Ovary (tissue), 9 donors: Measurements from ENCODE around the gene PKP1. TPM values are rescaled to one million over a fixed set of nuclear protein-coding genes. Genes with fewer than 3 reads are reported as not detected.

Experiments
- DNase-seq, 5 donors: peaks; one replicate each; pipeline ENCODE4 v3.0.0-alpha.2; 2019 to 2020
- H3K27ac ChIP-seq, 2 donors: fragments of 200-600 bp; one replicate each; pipeline versions ENCODE4 v1.5.1 to v1.8.0; 2019 to 2022
- H3K27me3 ChIP-seq: fragments of 200-600 bp; one replicate; pipeline ENCODE4 v1.8.0; 2022
- H3K36me3 ChIP-seq: fragments of 200-600 bp; sonication (generic); one replicate; pipeline ENCODE4 v1.5.1; 2019
- H3K4me1 ChIP-seq: one replicate; pipeline ENCODE4 v1.8.1; 2013; ENCODE audit warnings: mild to moderate bottlenecking, moderate library complexity; ENCODE audit not compliant: insufficient read depth
- H3K4me3 ChIP-seq: fragments of 200-600 bp; sonication (generic); one replicate; pipeline ENCODE4 v1.5.1; 2017
- H3K9me3 ChIP-seq, 2 donors: fragments of 200-600 bp in 1 of 2; sonication (generic) in 1 of 2; one replicate each; pipeline versions ENCODE4 v1.5.1 to v1.8.1; 2013 to 2019; ENCODE audit warnings: mild to moderate bottlenecking in 1 of 2, moderate library complexity in 1 of 2
- EP300 ChIP-seq: sonication (generic); formaldehyde crosslinking; IDR thresholded peaks from one replicate; pipeline ENCODE4 v1.6.1; 2017; ENCODE audit warnings: antibody characterized with exemption
- POLR2A ChIP-seq: fragments of 450-650 bp; IDR thresholded peaks from one replicate; pipeline ENCODE4 v1.6.1; 2017; ENCODE audit warnings: antibody characterized with exemption, mild to moderate bottlenecking, moderate library complexity
- WGBS, 3 donors: extraction: QIAGEN DNeasy Blood & Tissue Kit in 1 of 3; methylation state at CpG; one replicate each; pipeline versions ENCODE4 v1.1.5 to v1.1.7; 2013 to 2017; 5-methylcytosine and 5-hydroxymethylcytosine counted together
- intact Hi-C, 4 donors: fragments of 100-400 bp; cut with DNase I; formaldehyde crosslinking; loops; one replicate each; pipeline versions ENCODE4 v1.11.0 to v1.15.1; 2022 to 2023
- polyA plus RNA-seq, 2 donors: library from polyadenylated mRNA; stranded (reverse); fragments of 200-250 nt in 1 of 2; fragments of 350-450 nt in 1 of 2; fragmentation: Illumina TruSeq in 1 of 2; extraction: RNeasy Lipid Tissue Mini Kit (QIAGEN cat#74804) in 1 of 2; gene quantifications; one replicate each; pipeline ENCODE4 v1.2.3, GENCODE V29; 2013 to 2014
- total RNA-seq, 7 donors: library from RNA; depleted of rRNA in 2 of 7; stranded (reverse); fragments of >200 nt in 2 of 7; fragmentation: NEBNext Ultra II Directional in 3 of 7; extraction: Animal tissue kit (Norgen Biotek cat#: 25700) in 3 of 7; gene quantifications; one replicate each; pipeline versions ENCODE4 v1.1.0 to v1.2.4, GENCODE V29; 2016 to 2023
- TF ChIP-seq, protein P1 (sequence below), 3 donors: fragments of 450-650 bp in 2 of 3; fragments of 200-600 bp in 1 of 3; IDR thresholded peaks; one replicate each; pipeline versions ENCODE4 v1.5.1 to v1.8.0; 2016 to 2022; ENCODE audit warnings: antibody characterized with exemption in 3 of 3, mild to moderate bottlenecking in 1 of 3
- donor health status: DM: no; HTN: no; CAD: no; lungs with moderate emphysema.
- donor health status: DM: no; HTN: no; CAD: no.
- donor health status: Bipolar disorder and iron deficiency.
- donor health status: DM: yes; HTN: yes; CAD: no.
- donor health status: DM: no; HTN: no; CAD: no.
- donor health status: DM: yes; HTN: yes; CAD: no.

PKP1 gene
- total and polyA plus RNA-seq, 9 donors = 0.05 to 0.48 (median 0.18) TPM; not detected in 2

DNA sequence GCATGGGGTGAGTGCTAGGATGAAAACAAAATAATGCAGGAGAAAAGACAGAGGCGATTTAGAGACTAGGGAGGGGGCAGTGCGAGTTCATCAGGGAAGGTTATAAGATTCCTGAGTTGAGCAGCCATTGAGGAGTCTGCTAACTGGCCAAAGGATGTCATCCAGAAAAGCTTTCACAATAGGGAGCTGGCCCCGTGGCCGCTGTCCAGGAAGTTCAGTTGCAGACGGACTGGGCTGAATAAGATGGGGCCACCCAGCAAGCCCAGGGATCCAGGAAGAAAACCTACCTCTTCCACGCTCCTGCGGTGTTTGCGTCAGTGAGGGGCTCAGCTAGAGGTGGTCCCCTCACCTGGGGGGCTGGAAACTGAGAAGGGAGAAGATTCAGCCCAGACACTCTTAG, 4.0 kb upstream of the PKP1 start:
- Histone ChIP-seq H3K4me3 (no peak overlapping the region), H3K36me3 (no peaks in the 10 kb centered on the region), H3K4me1 (no peaks in the 10 kb centered on the region), H3K27ac (no peak overlapping the region), H3K9me3 (no peaks in the 10 kb centered on the region), H3K27me3 (no peaks in the 10 kb centered on the region)
- 51 to 57% (median 54%) methylated on average over 8 of the region's 8 CpGs for WGBS, 3 donors
- TF ChIP-seq, protein P1, sequence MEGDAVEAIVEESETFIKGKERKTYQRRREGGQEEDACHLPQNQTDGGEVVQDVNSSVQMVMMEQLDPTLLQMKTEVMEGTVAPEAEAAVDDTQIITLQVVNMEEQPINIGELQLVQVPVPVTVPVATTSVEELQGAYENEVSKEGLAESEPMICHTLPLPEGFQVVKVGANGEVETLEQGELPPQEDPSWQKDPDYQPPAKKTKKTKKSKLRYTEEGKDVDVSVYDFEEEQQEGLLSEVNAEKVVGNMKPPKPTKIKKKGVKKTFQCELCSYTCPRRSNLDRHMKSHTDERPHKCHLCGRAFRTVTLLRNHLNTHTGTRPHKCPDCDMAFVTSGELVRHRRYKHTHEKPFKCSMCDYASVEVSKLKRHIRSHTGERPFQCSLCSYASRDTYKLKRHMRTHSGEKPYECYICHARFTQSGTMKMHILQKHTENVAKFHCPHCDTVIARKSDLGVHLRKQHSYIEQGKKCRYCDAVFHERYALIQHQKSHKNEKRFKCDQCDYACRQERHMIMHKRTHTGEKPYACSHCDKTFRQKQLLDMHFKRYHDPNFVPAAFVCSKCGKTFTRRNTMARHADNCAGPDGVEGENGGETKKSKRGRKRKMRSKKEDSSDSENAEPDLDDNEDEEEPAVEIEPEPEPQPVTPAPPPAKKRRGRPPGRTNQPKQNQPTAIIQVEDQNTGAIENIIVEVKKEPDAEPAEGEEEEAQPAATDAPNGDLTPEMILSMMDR (IDR thresholded peaks at IDR 0.05) = no peak
- TF ChIP-seq POLR2A = no peak
- TF ChIP-seq EP300 = no peak
- no peak for DNase-seq
- intact Hi-C loops = no loop called here

DNA sequence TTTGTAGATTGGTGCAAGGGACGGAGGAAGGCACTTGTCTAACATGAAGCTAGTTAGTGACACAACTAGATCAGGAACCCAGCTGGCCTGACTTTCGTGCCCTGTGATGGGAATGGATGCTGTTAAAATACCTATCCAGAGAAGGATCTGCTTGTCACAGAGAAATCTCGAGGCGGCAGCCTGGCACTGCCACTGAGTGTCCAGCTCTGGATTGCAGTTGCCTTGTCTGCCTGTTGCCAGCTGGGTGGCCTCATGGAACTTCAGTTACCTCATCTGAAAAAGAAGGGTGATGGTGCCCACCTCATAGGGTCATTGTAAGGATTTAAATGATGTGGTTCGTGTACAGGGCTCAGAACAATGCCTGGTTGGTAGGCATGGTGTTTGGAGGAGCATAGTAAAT, 2.4 kb upstream of the PKP1 start:
- Histone ChIP-seq H3K9me3 (no peaks in the 10 kb centered on the region), H3K27me3 (no peaks in the 10 kb centered on the region), H3K36me3 (no peaks in the 10 kb centered on the region), H3K4me1 (no peaks in the 10 kb centered on the region), H3K4me3 (no peak overlapping the region), H3K27ac (no peak overlapping the region)
- TF ChIP-seq EP300 (no peak), POLR2A (no peak)
- TF ChIP-seq, protein P1 (IDR thresholded peaks at IDR 0.05) = no peak
- DNase-seq = no peak
- intact Hi-C loops = no loop called here
- 74 to 75% (median 75%) methylated on average over 5 of the region's 5 CpGs for WGBS, 3 donors

GRCh38 chr1:201281573-201281972, 1.7 kb upstream of the PKP1 start:
- Histone ChIP-seq H3K4me1 (no peaks in the 10 kb centered on the region), H3K27ac (no peak overlapping the region), H3K4me3 (no peak overlapping the region), H3K27me3 (no peaks in the 10 kb centered on the region), H3K9me3 (no peaks in the 10 kb centered on the region), H3K36me3 (no peaks in the 10 kb centered on the region)
- no peak for DNase-seq
- TF ChIP-seq POLR2A (no peak), EP300 (no peak)
- TF ChIP-seq, protein P1 (IDR thresholded peaks at IDR 0.05) = no peak
- intact Hi-C loops = no loop called here
- WGBS, 3 donors = 57 to 68% (median 67%) methylated on average over 3 of the region's 3 CpGs

DNA sequence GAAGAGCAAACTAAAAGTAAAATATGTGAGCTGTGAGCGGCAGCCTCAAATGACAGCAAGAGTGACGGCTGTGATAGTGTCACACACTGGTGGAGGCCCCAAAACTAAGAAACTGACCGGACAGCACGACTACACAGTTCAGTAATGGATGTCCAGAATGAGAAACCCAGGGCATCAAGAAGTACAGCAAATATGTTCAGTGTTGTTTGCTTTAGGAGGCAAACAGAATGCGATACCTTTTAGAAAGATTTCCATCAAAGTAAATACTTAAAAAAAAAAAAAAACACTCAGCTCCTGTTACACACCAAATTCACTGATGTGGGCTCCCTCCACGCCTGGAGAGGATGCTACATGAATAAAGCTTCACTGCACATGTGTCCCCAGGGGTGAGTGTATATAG, 1.1 kb upstream of the PKP1 start:
- H3K36me3 ChIP-seq = no peaks in the 10 kb centered on the region
- TF ChIP-seq EP300 = no peak
- H3K9me3 ChIP-seq = no peaks in the 10 kb centered on the region
- intact Hi-C loops = no loop called here
- 79 to 90% (median 87%) methylated on average over 6 of the region's 6 CpGs for WGBS, 3 donors
- H3K27me3 ChIP-seq = no peaks in the 10 kb centered on the region
- no peaks in the 10 kb centered on the region for H3K4me1 ChIP-seq
- no peak overlapping the region for H3K4me3 ChIP-seq
- no peak overlapping the region for H3K27ac ChIP-seq
- DNase-seq = no peak

- Histone ChIP-seq H3K4me1 (no peaks in the 10 kb centered on the region), H3K27me3 (no peaks in the 10 kb centered on the region), H3K36me3 (no peaks in the 10 kb centered on the region), H3K4me3 (no peak overlapping the region), H3K27ac (no peak overlapping the region), H3K9me3 (no peaks in the 10 kb centered on the region)
- 27 to 49% (median 37%) methylated on average over 24 to 53 of the region's 53 CpGs for WGBS, 3 donors
- TF ChIP-seq EP300 (no peak), POLR2A (no peak)
- TF ChIP-seq, protein P1 (IDR thresholded peaks at IDR 0.05) = no peak
- intact Hi-C loops = no loop called here
- no peak for DNase-seq
Observed at GRCh38 chr1:201283836-201284553, 689 bp downstream of the PKP1 start.
